ENCODE results near the gene LIN28B.

Gene LIN28B

GRCh38 chr6:105112577-105112976 lies 155.7 kb downstream of the LIN28B start:
- DNase-seq (ENCODE audit: low spot score) = no peak
- TF ChIP-seq, protein P1, sequence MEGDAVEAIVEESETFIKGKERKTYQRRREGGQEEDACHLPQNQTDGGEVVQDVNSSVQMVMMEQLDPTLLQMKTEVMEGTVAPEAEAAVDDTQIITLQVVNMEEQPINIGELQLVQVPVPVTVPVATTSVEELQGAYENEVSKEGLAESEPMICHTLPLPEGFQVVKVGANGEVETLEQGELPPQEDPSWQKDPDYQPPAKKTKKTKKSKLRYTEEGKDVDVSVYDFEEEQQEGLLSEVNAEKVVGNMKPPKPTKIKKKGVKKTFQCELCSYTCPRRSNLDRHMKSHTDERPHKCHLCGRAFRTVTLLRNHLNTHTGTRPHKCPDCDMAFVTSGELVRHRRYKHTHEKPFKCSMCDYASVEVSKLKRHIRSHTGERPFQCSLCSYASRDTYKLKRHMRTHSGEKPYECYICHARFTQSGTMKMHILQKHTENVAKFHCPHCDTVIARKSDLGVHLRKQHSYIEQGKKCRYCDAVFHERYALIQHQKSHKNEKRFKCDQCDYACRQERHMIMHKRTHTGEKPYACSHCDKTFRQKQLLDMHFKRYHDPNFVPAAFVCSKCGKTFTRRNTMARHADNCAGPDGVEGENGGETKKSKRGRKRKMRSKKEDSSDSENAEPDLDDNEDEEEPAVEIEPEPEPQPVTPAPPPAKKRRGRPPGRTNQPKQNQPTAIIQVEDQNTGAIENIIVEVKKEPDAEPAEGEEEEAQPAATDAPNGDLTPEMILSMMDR (IDR thresholded peaks at IDR 0.05; ENCODE audit: extremely low read depth, missing control alignments) = no peak

GRCh38 chr6:105113422-105113821 lies 156.5 kb downstream of the LIN28B start:
- DNase-seq (ENCODE audit: low spot score) = no peak
- TF ChIP-seq, protein P1 (IDR thresholded peaks at IDR 0.05; ENCODE audit: extremely low read depth, missing control alignments) = no peak

DNA sequence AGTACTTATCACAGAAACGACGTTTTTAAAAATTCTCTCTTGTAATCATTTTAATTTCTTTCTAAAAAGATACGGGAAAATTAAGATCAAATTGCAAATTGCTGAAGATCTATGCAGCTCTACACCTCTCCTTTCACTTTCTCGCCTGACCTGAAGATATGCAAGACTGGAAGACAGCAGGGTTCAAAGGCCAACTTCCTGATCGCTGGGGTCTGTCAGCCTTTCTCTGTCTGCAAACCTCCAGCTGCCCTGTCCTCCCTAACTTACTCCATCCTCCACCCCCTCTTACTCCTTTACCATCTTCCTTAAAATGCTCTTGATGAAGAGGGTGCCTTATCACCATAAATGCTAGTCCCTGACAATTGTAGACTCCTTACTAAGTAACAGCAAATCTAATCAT lies 159.2 kb downstream of the LIN28B start:
- DNase-seq (ENCODE audit: low spot score) = no peak
- TF ChIP-seq, protein P1 (IDR thresholded peaks at IDR 0.05; ENCODE audit: extremely low read depth, missing control alignments) = no peak

GRCh38 chr6:105120570-105120969 lies 163.7 kb downstream of the LIN28B start:
- no peak for DNase-seq (ENCODE audit: low spot score)
- TF ChIP-seq, protein P1 (IDR thresholded peaks at IDR 0.05; ENCODE audit: extremely low read depth, missing control alignments) = no peak

GRCh38 chr6:105121981-105122380 lies 165.1 kb downstream of the LIN28B start:
- no peak for DNase-seq (ENCODE audit: low spot score)
- TF ChIP-seq, protein P1 (IDR thresholded peaks at IDR 0.05; ENCODE audit: extremely low read depth, missing control alignments) = no peak

DNA sequence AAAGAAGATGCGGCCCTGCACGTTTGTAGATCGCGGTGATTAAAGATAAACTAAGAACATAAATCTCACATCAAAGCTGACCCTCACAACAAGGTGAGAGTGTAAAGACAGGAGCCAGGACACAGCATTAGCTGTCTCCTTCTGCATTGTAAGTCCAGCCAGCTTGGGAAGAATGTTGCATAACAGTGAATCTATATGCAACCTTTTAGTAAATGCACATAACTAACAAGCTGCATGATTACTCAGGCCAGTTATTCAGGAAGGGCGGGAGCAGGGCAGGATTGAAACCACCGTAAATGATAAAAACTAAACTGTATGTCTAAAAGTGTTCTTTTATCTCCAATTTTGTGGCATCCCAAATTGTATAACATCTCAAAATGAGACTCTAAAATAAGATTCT lies 165.8 kb downstream of the LIN28B start:
- TF ChIP-seq, protein P1 (IDR thresholded peaks at IDR 0.05; ENCODE audit: extremely low read depth, missing control alignments) = no peak
- no peak for DNase-seq (ENCODE audit: low spot score)
